HTERT RPE-1 (cell line): ENCODE data around the gene BNC2.

Experiments
- in situ Hi-C: fragments of 300-500 bp; cut with MboI; formaldehyde crosslinking; loops from 4 replicates; pipeline ENCODE4 v1.14.3; 2020; ENCODE audit warnings: low sequenced_read_pairs

The BNC2 gene

GRCh38 chr9:16725066-16725465 is 145.4 kb downstream of the BNC2 start:
- in situ Hi-C loops: no loop called here

- in situ Hi-C loops: no loop called here
These were observed 148.5 kb downstream of the BNC2 start for GRCh38 chr9:16721972-16722371.

- in situ Hi-C loops: no loop called here
These were observed 150.1 kb downstream of the BNC2 start for GRCh38 chr9:16720386-16720785.

GRCh38 chr9:16719921-16720320 is 150.5 kb downstream of the BNC2 start:
- in situ Hi-C loops: no loop called here

- in situ Hi-C loops: no loop called here
These were observed 151.5 kb downstream of the BNC2 start for GRCh38 chr9:16718952-16719351.

GRCh38 chr9:16718296-16718695 is 152.2 kb downstream of the BNC2 start:
- in situ Hi-C loops: no loop called here

GRCh38 chr9:16716601-16717000 is 153.9 kb downstream of the BNC2 start:
- in situ Hi-C loops: no loop called here

- in situ Hi-C loops: no loop called here
These were observed 155.1 kb downstream of the BNC2 start for GRCh38 chr9:16715404-16715803.

- in situ Hi-C loops: no loop called here
These were observed 157.7 kb downstream of the BNC2 start for GRCh38 chr9:16712787-16713186.

GRCh38 chr9:16710888-16711287 is 159.6 kb downstream of the BNC2 start:
- in situ Hi-C loops: no loop called here

GRCh38 chr9:16709924-16710323 is 160.5 kb downstream of the BNC2 start:
- in situ Hi-C loops: no loop called here

GRCh38 chr9:16708656-16709435 is 161.6 kb downstream of the BNC2 start:
- in situ Hi-C loops: no loop called here

GRCh38 chr9:16705111-16705604 is 165.3 kb downstream of the BNC2 start:
- in situ Hi-C loops: no loop called here

GRCh38 chr9:16704116-16705110 is 166.1 kb downstream of the BNC2 start:
- in situ Hi-C loops: no loop called here

GRCh38 chr9:16701347-16701746 is 169.1 kb downstream of the BNC2 start:
- in situ Hi-C loops: no loop called here

GRCh38 chr9:16693616-16694015 is 176.9 kb downstream of the BNC2 start:
- in situ Hi-C loops: no loop called here

GRCh38 chr9:16690628-16691027 is 179.8 kb downstream of the BNC2 start:
- in situ Hi-C loops: no loop called here

- in situ Hi-C loops: no loop called here
These were observed 180.3 kb downstream of the BNC2 start for GRCh38 chr9:16690205-16690604.

- in situ Hi-C loops: no loop called here
These were observed 181.0 kb downstream of the BNC2 start for GRCh38 chr9:16689351-16689938.

GRCh38 chr9:16688814-16689213 is 181.7 kb downstream of the BNC2 start:
- in situ Hi-C loops: no loop called here

GRCh38 chr9:16687678-16688369 is 182.6 kb downstream of the BNC2 start:
- in situ Hi-C loops: no loop called here
